GM12878 (cell line): ENCODE measurements around the gene PPARD. TPM values are rescaled to one million over a fixed set of nuclear protein-coding genes. Genes with fewer than 3 reads are reported as not detected.

Source experiments
- ATAC-seq: fragments of 200-7000 bp; cut with Tn5 transposase; 3 replicates; pipeline ENCODE4 v1.9.1; 2020; ENCODE audit warnings: mild to moderate bottlenecking, moderate library complexity
- BruUV-seq: library from RNA; stranded (reverse); fragments of 400-500 nt; replicated peaks from 2 replicates; lab custom pipeline; 2021; lab: Mats Ljungman, UMichigan
- CTCF ChIA-PET: fragments of 300-600 bp; sonication (Branson Sonifier 250); formaldehyde crosslinking; extraction: SDS; loops from one replicate; lab custom pipeline; 2021; ENCODE audit warnings: inconsistent platforms; lab: Yijun Ruan, JAX
- POLR2A ChIA-PET: fragments of 350-600 bp; formaldehyde crosslinking; extraction: SDS; loops from one replicate; lab custom pipeline; 2021; ENCODE audit warnings: inconsistent platforms; lab: Charles Lee
- RAD21 ChIA-PET: fragments of 300-600 bp; sonication (Branson Sonifier 250); formaldehyde crosslinking; loops from one replicate; lab custom pipeline; 2023; ENCODE audit warnings: antibody characterized with exemption; ENCODE audit not compliant: unreplicated experiment; lab: Charles Lee
- SMC1A ChIA-PET: fragments of 300-600 bp; sonication (Branson Sonifier 250); formaldehyde crosslinking; loops from one replicate; lab custom pipeline; 2023; ENCODE audit not compliant: unreplicated experiment, uncharacterized antibody; lab: Charles Lee
- DNase-seq: peaks from one replicate; pipeline ENCODE4 v3.0.0-alpha.2; 2011; ENCODE audit warnings: low read depth, low spot score
- FAIRE-seq: peaks from 3 replicates; lab custom pipeline; 2011; peaks lifted over from hg19 to GRCh38; lab: Jason Lieb, UNC
- H2AFZ ChIP-seq: 2 replicates; pipeline ENCODE4 v1.6.0; 2011; ENCODE audit warnings: low read depth, low read length, control low read depth; ENCODE audit not compliant: control insufficient read depth
- H3K27ac ChIP-seq: 2 replicates; pipeline ENCODE4 v1.5.1; 2011; ENCODE audit warnings: control low read depth; ENCODE audit not compliant: control insufficient read depth, insufficient read depth
- H3K27me3 ChIP-seq, 2 experiments: replicated peaks in 1 of 2; 2 replicates each; pipeline versions ENCODE4 v1.6.0 to v1.6.1; 2011; ENCODE audit warnings: low read length in 1 of 2; ENCODE audit not compliant: control insufficient read depth in 2 of 2, insufficient read depth in 2 of 2
- H3K36me3 ChIP-seq, 2 experiments: 2 replicates each; pipeline ENCODE4 v1.5.1; 2011; ENCODE audit warnings: low read length in 1 of 2; ENCODE audit not compliant: control insufficient read depth in 2 of 2, insufficient read depth in 2 of 2
- H3K4me1 ChIP-seq: 2 replicates; pipeline ENCODE4 v1.6.1; 2011; ENCODE audit warnings: mild to moderate bottlenecking, low read length, moderate library complexity, mixed read lengths; ENCODE audit not compliant: control insufficient read depth, insufficient read depth
- H3K4me2 ChIP-seq: 2 replicates; pipeline ENCODE4 v1.6.0; 2011; ENCODE audit warnings: control low read depth; ENCODE audit not compliant: control insufficient read depth, insufficient read depth
- H3K4me3 ChIP-seq: fragments of 200-600 bp; sonication (generic); 2 replicates; pipeline ENCODE4 v1.5.1; 2016
- H3K79me2 ChIP-seq: 2 replicates; pipeline ENCODE4 v1.6.0; 2011; ENCODE audit warnings: low read length; ENCODE audit not compliant: control insufficient read depth, insufficient read depth
- H3K9ac ChIP-seq: 2 replicates; pipeline ENCODE4 v1.8.0; 2011; ENCODE audit warnings: low read length, control low read depth, mixed read lengths; ENCODE audit not compliant: control insufficient read depth, insufficient read depth
- H3K9me3 ChIP-seq: replicated peaks from 3 replicates; pipeline ENCODE4 v1.5.1; 2011; ENCODE audit warnings: mild to moderate bottlenecking, low read length; ENCODE audit not compliant: control insufficient read depth, insufficient read depth
- H4K20me1 ChIP-seq: 2 replicates; pipeline ENCODE4 v1.6.0; 2011; ENCODE audit not compliant: control insufficient read depth, insufficient read depth
- EZH2 ChIP-seq: IDR thresholded peaks from 2 replicates; pipeline ENCODE4 v1.6.1; 2012; ENCODE audit warnings: low read depth, mild to moderate bottlenecking, control low read depth, inconsistent platforms, low read length, borderline replicate concordance; ENCODE audit not compliant: control insufficient read depth
- KDM1A ChIP-seq: fragments of 200-600 bp; sonication (generic); IDR thresholded peaks from 2 replicates; pipeline ENCODE4 v1.6.1; 2016; ENCODE audit warnings: borderline replicate concordance
- MEF2A ChIP-seq: IDR thresholded peaks from 2 replicates; pipeline ENCODE4 v1.6.1; 2011; ENCODE audit warnings: low read depth, mild to moderate bottlenecking, low read length, moderate library complexity; ENCODE audit not compliant: insufficient read depth
- MYC ChIP-seq: IDR thresholded peaks from 2 replicates; pipeline ENCODE4 v1.6.1; 2011; ENCODE audit warnings: mild to moderate bottlenecking, low read length, moderate library complexity, inconsistent platforms; ENCODE audit not compliant: insufficient read depth, insufficient replicate concordance, insufficient read length, severe bottlenecking
- NFXL1 ChIP-seq: fragments of 450-650 bp; IDR thresholded peaks from 2 replicates; pipeline ENCODE4 v1.6.1; 2017; ENCODE audit warnings: antibody characterized with exemption, mild to moderate bottlenecking, borderline replicate concordance
- NFYB ChIP-seq: IDR thresholded peaks from 2 replicates; pipeline ENCODE4 v1.6.1; 2011; ENCODE audit warnings: low read depth, mild to moderate bottlenecking, low read length, improper control_type of control experiment, moderate library complexity; ENCODE audit not compliant: insufficient read depth
- RFX5 ChIP-seq: IDR thresholded peaks from 2 replicates; pipeline ENCODE4 v1.6.1; 2011; ENCODE audit warnings: low read depth, low read length, improper control_type of control experiment
- SPI1 ChIP-seq: IDR thresholded peaks from 2 replicates; pipeline ENCODE4 v1.6.1; 2011; ENCODE audit warnings: low read depth, mild to moderate bottlenecking, low read length, moderate library complexity, borderline replicate concordance; ENCODE audit not compliant: insufficient read depth
- WGBS: methylation state at CpG from one replicate; pipeline ENCODE4 v1.1.6; 2016; ENCODE audit warnings: low lambda C conversion rate; ENCODE audit not compliant: insufficient replicate concordance, insufficient coverage; ENCODE audit errors: missing lambda C conversion rate; 5-methylcytosine and 5-hydroxymethylcytosine counted together
- in situ Hi-C: fragments of 300-500 bp; cut with MboI; formaldehyde crosslinking; loops from 9 replicates; pipeline ENCODE4 v1.14.3; 2018; ENCODE audit warnings: mixed read lengths
- intact Hi-C: fragments of 100-400 bp; cut with micrococcal nuclease; formaldehyde crosslinking; loops from one replicate; pipeline ENCODE4 v1.14.2; 2022; ENCODE audit not compliant: unreplicated experiment
- polyA plus RNA-seq, 11 experiments: library from polyadenylated mRNA; depleted of rRNA in 4 of 11; unstranded in 6 of 11; stranded (reverse) in 5 of 11; fragments of >200 nt; fragmentation: Nextera tagmentation in 4 of 11; fragmentation: Illumina TruSeq in 1 of 11; extraction: Ambion mirVana in 4 of 11; extraction: Trizol in 1 of 11; gene quantifications; 1 replicate in 1 of 11; 2 replicates in 10 of 11; pipeline versions ENCODE4 v1.2.1 to v1.2.3, GENCODE V29; 2011 to 2016; ENCODE audit warnings: inconsistent platforms in 2 of 11, missing spikeins in 2 of 11, low read depth in 1 of 11
- total RNA-seq, 4 experiments: library from RNA; depleted of rRNA in 3 of 4; stranded (reverse); fragments of >200 nt in 3 of 4; fragmentation: Illumina TruSeq in 1 of 4; extraction: Trizol in 1 of 4; gene quantifications; 2 replicates each; pipeline versions ENCODE4 v1.2.1 to v1.2.3, GENCODE V29; 2013 to 2021

PPARD gene
- total and polyA plus RNA-seq, 10 of the 15 experiments (the other 5 are each of a cell fraction or from before 2014, with no cell fraction given): 0.05 to 12.6 (median 6.7) TPM

GRCh38 chr6:35410131-35410530, 67.8 kb downstream of the PPARD start (continued):
- TF ChIP-seq MEF2A (no peak), KDM1A (no peak)
- TF ChIP-seq, all 136 proteins: peak for 0

- Histone ChIP-seq H3K27ac (no peak overlapping the region), H3K4me3 (no peak overlapping the region), H4K20me1 (no peaks in the 10 kb centered on the region), H3K4me2 (no peak overlapping the region), H2AFZ (no peak overlapping the region), H3K79me2 (no peaks in the 10 kb centered on the region), H3K9ac (no peak overlapping the region), H3K36me3 (peaks cover 1 to 6% of the 10 kb centered on the region in 2 experiments; a peak in 3 of 4 replicates), H3K27me3 (no peaks in the 10 kb centered on the region), H3K9me3 (no peaks in the 10 kb centered on the region), H3K4me1 (peaks cover 5% of the 10 kb centered on the region)
- CTCF ChIA-PET: interaction anchor here (1.2 kb wide), 1 partner anchor 69 kb away, joined by 6 read pairs; the partner anchor contains the start of gene PPARD
- POLR2A ChIA-PET: no interaction called here
- DNase-seq (no peak), FAIRE-seq (no peak), ATAC-seq (no peak)
- SMC1A ChIA-PET: no interaction called here
- RAD21 ChIA-PET: no interaction called here
- intact Hi-C loops: no loop called here
- WGBS: 36% methylated on average over 9 of the region's 9 CpGs
- in situ Hi-C loops: no loop called here
- TF ChIP-seq MYC (no peak), SPI1 (peak; percentile 68; the same call in 1 of the 2 replicates)
- no TSS peak for BruUV-seq
Measured at GRCh38 chr6:35411066-35411465, 68.7 kb downstream of the PPARD start.

- 95% methylated on average over 8 of the region's 8 CpGs for WGBS
- Histone ChIP-seq H3K9me3 (no peaks in the 10 kb centered on the region), H3K27me3 (no peaks in the 10 kb centered on the region), H3K9ac (no peak overlapping the region), H4K20me1 (no peaks in the 10 kb centered on the region), H3K27ac (no peak overlapping the region), H3K4me2 (no peak overlapping the region), H3K79me2 (no peaks in the 10 kb centered on the region), H3K4me1 (no peaks in the 10 kb centered on the region; the same call in 1 of the 2 replicates), H3K36me3 (peaks cover 1 to 6% of the 10 kb centered on the region in 2 experiments; a peak in 3 of 4 replicates), H2AFZ (no peak overlapping the region), H3K4me3 (no peak overlapping the region)
- DNase-seq (no peak), FAIRE-seq (no peak), ATAC-seq (no peak)
- TF ChIP-seq NFYB (no peak), NFXL1 (no peak), RFX5 (no peak), EZH2 (no peak)
- in situ Hi-C loops (no loop called here), intact Hi-C loops (no loop called here)
- BruUV-seq: no TSS peak
- RAD21 ChIA-PET: no interaction called here
- POLR2A ChIA-PET: no interaction called here
- SMC1A ChIA-PET: no interaction called here
- CTCF ChIA-PET: interaction anchor here (1.2 kb wide), 1 partner anchor 70 kb away, joined by 6 read pairs; the partner anchor contains the start of gene PPARD
Measured at GRCh38 chr6:35412102-35412501, 69.7 kb downstream of the PPARD start.
